Kidney glomerular epithelial cell (primary cell): Measurements from ENCODE around the gene COTL1.
"Not testable (repeated sequence)": the region's sequence is repeated elsewhere in the genome, so short reads cannot be mapped to it uniquely, and the experiment has no call there.

Experiments
- DNase-seq: peaks from one replicate; lab custom pipeline; 2025; lab: John Stamatoyannopoulos, UW

Gene COTL1

DNA sequence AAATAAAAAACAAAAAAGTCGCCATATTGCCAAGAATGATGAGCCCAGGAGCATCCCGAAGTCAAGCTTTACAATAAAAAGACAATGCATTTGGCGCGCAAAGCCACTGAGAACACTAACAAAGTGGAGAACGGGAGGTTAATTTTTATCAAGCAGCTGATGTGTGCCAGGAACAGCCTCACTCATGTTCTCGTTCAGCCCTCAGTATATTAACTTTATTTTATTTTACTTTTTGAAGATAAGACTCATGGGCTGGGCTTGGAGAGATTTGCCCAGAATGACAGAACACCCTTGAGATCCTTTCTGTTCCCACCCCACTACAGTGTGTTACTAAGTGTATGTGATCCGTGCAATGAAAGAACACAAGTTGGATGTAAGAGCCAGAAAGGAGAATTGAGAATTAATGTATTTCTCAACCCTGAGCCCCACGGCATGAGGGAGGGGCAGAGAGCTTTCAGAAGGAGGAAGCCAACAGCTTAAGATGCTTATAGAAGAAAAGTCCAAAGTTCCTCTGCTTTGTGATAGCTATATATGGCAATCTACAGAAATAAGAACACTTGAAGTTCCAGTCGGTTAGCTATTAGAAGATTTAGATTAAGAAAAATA is 48.4 kb downstream of the COTL1 start:
- DNase-seq: no peak

DNA sequence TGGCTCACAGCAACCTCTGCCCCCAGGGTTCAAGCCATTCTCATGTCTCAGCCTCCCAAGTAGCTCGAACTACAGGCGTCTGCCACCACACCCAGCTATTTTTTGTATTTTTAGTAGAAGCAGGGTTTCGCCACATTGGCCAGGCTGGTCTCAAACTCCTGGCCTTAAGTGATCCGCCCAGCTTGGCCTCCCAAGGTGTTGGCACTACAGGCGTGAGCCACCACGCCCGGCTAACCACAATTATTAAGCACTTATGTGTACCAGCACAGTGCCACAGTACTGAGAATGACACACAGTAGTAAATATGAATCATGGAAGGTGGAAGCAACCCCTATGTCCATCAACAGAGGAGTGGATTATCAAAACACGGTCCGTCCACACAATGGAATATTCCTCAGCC is 49.8 kb downstream of the COTL1 start:
- no peak for DNase-seq

DNA sequence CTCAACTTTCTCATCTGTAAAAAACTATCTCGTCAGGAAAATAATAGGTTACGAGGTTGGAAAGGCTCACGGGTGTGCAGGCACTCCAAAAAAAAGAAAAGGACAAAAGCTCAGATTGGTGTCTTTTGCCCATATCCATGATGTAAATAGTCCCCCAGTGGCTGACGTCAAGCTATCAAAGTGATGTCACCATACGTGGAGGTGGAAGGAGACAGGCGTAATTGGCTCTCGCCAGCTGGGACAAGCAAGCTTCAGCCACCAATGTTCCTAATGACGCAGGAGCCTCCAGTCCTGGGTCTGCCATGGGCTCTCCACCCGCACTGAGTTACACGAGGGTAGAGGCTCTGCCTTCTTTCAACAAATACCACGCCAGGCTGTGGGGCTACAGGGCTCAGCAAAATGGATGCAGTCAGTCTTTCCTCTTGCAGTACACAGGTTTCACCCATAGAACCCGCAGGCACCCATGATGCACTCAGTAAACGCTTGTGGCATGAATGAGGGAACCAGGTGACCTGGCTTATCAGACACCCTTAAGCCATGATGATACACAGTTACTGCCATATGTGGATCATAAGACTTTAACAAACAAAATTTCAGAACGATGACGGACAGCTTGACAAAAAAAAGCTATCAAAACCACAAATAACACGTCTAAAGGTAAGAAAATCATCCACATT is 50.5 kb downstream of the COTL1 start:
- DNase-seq: no peak

DNA sequence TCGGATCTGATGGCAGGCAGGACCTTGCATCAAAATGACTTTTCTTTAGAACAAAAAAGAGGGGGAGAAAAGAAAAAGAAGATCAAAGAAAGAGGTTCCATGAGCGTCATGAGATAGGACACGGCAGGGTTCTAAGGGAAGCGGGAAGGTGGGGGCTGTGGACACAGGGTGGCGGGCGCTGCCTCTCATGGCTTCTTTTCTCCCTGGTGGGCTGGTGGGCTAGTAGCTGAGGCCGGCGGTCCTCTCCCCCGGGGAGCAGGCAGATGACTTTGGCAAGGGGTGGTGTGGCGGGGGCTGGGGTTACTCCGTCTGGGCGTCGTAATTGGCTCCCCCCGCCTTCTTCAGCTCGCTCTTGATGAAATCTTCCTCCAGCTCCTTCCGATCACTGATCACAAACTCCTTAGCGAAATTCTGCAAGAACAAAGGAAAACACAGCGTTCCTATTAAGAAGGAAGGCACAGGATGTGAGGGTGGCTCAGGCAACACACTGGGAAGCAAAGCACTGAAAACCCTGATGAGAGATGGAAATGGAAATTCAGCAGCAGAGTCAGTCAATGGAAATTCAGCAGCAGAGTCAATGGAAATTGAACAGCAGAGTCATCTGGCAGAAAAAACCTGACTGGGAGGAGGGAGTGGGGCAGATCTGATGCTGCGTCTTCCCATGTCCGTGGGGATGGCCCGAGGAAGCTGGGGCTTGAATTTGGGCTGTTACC is 51.2 kb downstream of the COTL1 start:
- DNase-seq: no peak

DNA sequence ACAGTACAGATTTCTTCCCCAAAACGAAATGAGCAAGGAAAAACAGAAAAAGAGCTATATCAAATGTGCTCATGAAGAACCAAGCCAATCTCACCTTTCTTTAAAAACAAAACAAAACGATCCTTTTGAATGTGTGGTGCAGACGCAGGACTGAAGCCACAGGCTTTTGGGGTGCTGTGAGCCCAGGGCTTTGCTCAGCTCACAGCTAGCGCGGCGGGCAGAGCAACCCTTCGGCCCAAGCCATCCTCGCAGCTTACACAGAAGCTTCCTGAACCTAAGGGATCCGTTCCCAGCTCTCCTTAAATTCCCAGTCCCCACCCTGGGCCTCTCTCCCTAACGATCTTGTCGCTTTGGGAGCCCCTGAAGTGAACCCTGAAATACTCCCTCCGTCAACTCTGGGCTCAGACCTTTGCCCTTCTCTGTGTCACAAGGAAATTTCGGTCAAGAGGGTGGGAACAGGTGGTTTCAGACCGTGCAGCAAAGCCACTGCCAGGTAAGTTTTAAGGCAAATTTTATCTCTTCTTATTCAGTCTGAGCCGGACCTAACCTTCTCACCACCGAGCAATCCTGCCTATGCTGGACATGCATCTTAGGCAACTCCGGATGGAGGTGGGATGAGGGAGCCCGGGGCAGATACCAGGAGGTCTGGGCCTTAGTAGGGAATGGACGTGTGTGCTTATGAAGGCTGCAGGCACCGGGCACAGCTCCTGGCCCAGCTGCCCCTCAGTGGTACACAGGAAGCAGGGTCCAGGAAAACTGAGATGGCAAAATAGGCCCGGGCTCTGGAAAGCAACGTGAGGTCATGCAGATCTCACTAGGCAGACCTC is 52.0 kb downstream of the COTL1 start:
- no peak for DNase-seq

DNA sequence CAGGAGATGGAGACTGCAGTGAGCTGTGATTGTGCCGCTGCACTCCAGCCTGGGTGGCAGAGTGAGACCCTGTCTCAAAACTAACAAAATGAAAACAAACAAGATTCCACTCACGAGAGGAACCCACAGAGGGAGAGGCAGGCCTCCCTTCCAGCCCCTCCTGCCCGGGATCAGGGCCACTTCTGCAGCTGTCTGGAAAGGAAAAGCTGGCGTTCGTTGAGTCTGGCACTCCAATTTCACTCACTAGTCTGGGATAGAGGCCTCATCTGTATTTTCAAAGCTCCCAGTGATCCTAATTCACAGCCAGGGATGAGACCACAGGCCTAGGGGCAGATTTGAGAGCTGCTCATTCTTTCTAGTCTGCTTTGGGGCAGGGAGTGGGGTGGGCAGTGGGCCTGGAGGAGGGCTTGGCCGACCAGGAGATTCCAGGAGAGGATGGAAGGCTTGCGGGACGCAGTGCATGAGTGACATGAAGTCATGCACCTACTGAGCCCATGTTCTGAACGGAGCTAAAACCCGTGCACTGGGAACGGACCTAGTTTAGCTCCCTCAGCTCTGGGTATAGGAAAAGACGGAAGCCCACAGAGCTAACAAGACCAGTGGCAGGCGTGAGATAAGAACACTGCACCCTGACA is 54.0 kb downstream of the COTL1 start:
- no peak for DNase-seq

DNA sequence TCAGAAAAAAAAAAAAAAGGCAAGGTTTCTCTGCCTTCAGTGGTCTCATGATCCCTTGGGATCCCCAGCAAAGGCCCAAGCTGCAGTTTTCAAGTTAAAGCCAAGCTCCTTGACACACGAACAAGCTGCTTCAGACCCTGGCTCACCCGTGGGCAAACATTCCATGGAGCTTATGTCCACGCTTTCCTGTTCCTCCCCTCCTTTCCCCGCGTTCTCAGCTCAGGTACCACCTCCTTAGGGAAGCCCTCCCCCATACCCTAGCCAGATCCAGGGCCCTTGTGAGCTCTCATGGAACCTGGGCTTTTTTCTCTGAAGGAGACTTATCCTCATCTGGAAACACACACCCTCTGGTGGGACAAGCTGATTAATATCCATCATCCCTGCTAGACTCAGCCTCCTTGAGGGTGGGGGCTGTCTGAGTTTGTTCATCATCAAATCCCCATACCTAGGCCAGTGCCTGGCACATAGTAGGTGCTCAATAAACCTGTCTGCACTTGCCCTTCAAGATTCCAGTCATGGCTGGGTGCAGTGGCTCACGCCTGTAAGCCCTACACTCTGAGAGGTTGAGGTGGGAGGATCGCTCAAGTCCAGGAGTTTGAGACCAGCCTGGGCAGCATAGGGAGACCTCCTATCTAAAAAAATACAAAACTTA is 54.7 kb downstream of the COTL1 start:
- DNase-seq: no peak

DNA sequence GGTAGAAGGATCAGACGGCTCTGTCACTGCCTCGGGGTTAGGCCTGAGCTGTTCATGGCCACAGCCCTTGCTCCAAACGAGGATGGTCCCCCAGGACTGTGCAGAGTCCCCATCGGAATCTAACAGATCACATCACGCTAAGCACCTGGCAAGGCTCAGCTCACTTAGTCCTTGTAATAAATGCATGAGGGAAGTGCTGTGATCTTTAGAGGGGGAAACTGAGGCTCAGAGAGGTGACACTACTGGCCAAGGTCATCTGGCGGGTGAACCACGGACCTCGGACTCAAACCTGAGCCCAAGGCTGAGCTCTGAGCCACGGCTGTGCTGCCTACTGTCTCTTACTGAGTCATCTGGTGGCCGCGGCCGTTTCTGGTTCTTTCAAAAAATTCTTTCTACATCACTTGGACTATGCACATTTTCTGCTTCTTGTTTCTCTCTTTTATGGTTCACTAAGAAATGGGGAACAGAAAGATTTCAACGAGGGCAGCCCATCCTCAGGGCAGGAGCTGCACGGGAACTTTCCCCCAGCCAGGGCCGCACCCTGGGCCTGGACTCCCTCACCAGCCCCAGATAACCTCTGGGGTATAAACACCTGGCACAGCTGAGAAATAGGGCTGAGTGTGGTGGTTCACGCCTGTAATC is 55.6 kb downstream of the COTL1 start:
- no peak for DNase-seq

DNA sequence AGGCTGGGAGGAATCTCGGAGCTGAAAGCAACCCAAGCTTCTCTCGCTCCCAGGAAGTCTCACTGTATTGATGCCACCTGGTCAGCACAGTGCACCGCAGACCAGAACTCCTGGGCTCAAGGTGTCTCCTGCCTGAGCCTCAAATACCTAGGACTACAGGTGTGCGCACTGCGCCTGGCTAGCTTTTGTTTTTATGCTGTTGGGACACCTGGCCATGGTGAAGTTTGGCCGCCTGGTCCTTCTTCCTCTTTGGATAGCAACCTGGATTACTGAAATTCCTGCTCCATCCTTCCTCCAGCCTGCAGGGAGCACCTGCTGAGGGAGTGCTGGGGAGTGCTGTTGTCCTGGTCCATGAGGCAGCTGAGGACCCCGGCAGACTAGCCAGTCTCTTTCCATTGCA is 56.6 kb downstream of the COTL1 start:
- no peak for DNase-seq

DNA sequence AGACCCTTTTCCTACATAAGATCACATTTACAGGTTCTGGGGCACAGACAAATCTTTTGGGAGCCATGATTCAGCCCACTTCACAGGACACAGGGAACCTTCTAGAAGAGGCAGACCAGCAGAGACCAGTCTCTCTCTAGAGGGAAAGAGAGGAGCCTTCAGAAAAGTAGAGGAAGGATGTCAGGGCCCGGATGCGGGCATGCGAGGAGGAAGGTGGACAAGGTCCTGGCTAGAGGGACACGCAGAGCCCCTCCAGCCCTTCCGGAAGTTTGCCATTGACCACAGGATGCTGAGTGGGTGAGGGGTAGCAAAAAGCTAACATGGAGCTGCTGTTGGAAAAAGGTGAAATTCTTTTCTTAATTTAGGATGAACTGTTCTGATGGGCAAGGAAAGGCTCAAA is 57.6 kb downstream of the COTL1 start:
- no peak for DNase-seq

DNA sequence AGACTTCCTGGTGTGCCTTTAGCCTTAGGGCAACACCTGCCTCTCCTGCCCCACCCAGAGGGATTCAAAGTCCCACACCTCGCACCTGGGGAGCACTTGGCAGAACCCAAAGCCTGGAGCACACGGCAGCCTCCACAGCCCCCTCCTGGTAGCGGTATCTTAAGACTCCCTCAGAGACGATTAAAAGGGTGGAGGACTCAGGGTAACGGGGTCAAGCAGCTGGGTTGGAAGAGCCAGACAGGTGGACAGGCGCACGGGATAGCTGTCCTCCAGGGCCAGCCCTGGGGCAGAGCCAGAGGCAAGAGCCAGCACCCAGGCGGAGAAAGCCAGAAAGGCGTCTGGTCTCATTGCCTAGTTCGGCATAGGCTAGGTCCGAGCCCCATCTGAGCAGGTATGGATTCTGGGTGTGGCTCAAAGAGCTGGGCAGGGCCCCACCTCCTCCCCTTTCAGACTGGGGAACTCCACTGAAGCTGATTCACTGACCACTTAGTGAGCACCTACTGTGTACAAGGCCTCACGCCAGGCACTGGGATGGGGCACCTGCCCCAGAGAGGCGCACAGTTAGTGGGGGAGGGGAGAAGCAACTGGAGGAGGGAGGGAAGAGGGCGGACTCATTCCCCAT is 58.5 kb downstream of the COTL1 start:
- no peak for DNase-seq

DNA sequence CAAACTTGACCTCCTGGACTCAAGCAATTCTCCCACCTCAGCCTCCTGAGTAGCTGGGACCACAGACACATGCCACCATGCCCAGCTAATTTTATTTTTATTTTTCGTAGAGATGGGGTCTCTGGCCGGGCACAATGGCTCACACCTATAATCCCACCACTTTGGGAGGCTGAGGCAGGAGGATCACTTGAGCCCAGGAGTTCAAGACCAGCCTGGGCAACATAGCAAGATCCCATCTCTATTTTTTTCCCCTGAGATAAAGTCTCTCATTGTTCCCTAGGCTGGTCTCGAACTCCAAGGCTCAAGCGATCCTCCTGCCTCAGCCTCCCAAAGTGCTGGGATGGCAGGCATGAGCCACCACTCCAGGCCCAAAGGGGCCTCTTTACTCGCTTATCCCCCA is 59.0 kb downstream of the COTL1 start:
- DNase-seq: not testable (repeated sequence)

DNA sequence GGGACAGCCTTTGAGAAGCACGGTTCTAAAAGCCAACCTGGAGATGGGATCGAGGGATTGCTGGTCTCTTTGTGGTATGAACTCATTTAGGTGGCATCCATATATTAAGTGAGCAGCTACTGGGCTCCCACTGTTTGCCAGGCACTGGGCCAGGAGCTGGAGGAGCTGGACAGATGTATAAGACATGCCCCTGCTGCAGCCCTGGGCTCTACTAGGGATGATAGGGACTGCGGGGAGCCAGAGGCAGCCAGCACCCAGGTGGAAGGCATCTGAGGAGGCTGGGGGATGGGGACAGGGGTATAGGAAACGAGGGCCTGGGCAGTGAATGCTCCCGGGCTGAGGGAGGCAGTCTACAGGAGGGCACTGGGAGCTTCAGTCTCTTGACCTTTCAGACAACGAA is 60.4 kb downstream of the COTL1 start:
- DNase-seq: no peak

DNA sequence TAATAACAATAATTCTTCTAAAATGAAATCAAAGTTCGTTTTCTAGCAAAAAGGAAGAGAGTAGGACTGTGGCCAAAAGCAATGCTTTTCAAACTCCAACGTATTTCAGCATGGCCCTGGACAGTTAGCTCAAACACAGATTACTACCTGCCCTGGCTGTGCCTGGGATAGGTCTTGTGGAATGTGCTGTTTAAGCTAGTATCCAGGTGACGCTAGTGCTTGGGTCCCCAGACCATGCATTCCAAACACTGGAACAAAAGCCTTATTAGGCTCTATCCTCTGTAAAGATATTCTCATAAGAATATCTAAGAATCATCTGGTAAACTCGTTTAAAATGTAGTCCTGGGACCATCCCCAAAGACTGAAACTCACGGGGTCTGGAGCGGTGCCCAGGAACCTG is 60.8 kb downstream of the COTL1 start:
- DNase-seq: no peak

DNA sequence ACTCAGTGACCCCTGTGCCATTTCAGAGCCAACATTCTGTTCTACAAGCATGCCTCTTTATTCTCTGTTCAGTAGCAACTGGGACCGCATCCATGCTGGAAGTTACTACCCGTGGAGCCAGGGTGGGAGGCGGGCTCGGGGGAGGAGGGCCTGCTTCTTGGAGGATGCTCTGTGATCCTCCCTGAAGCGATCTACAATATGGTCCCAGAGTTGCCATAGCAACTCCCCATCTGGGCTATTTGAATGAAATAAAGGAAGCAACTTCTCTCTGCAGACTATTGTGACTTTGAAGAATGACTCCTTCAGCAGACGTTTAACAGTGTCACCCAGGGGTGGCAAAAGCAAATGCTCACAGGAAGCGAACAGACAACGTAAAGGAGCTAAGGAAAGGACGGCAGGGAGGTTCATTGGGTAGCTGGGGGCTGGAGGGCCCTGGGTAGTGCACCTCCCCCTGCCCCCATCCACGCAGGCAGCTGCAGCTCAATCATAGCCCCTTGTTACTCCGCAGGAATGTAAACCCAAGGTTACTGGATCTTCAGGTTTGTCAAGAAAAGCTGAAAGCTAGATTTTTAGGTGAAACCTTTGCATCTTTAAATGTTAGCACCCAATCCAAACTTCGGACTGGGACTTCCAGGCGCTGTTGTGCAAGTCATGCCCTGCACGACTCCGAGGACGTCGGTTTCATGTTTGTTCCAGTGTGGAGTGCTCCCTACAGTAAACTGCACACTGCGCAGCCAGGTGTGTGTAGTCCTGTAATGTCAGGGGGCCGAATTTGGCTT is 62.3 kb downstream of the COTL1 start:
- no peak for DNase-seq

DNA sequence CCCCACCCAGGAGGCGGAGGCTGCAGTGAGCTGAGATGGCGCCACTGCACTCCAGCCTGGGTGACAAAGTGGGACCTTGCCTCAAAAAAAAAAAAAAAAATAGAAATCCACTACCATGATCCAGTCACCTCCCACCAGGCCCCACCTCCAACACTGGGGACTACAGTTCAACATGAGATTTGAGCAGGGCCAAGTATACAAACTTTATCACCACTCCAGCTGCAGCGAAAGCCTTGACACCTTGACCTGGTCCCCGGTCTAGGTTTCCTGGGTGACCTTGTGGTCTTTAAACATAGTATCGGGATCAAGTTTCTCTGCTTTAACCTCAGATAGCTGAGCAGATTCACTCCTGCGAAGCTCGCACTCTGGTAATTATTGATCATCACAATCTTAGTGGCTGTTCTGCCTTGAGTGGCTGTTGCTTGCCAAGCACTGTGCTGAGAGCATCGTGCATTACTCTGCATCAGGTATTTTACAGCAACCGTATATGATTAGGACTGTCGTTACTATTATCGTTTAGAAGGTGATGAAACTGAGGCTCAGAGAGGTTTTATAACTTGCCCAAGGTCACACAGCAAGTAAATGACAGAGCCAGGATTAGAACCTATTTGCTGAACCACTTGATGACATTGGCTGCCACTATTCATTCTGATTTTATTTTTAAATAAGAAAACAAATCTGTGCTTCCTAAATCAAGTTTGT is 63.1 kb downstream of the COTL1 start:
- no peak for DNase-seq

DNA sequence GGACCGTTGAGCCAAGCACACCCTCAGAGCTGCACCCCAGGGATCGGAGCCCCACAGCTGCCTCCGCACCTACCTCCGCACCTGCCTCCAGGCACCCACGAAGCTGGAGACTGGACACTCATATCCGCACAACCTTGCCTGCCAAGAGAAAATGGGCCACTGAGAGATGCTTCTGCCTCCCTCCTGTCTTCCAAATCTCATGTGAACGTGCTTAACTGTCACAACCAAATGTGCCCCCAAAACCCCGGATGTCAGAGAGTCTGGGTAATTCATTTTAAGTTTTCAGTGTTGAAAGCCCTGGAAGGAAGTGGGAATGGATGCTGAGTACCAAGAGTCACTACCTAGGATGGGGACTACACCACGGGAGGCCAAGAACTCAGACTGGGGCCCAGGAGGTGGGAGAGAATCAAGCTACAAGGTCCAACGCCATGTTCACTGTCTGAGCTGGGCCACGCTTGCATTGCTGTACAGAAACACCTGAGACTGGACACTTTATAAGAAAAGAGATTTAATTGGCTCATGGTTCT is 63.9 kb downstream of the COTL1 start:
- no peak for DNase-seq

DNA sequence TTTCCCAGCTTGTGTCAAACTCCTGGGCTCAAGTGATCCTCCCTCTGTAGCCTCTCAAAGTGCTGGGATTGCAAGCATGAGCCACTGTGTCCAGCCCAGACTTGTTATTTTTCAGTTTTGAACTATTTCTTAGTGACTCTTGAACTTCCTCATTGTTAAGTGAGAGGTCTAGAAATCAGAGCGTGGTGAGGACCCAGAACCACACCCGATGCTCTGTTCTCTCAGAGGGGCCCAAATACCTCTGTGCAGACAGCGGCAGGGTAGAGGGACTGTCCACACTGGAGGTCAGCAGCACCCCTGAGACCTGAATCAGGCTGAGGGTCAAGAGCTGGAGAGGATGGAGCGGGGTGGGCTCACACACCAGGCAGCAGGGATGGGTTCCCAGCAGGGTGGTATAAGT is 65.7 kb downstream of the COTL1 start:
- no peak for DNase-seq

DNA sequence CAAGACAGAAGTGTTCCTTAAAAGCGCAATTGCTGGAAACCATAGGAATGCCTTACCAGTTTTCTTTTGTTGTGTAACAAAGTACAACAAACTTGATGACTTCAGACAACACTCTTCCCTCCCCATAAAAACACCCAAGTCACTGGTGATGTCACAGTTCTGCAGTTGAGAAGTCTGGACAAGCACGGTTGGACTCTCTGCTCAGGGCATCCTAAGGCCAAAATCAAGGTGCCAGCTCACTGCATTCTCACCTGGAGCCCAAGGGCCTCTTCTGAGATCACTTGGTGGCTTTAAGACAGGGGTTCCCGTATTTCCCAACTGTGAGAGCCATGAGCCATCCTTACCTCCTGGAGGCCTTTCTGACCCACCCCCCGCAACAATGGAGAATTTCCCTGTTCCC is 67.8 kb downstream of the COTL1 start:
- DNase-seq: no peak
